HG03097 (cell line): ENCODE data around the gene SLC27A1.
"Not testable (repeated sequence)": the region's sequence is repeated elsewhere in the genome, so short reads cannot be mapped to it uniquely, and the experiment has no call there.

ENCODE experiments used
- ATAC-seq: cut with Tn5 transposase; IDR thresholded peaks from one replicate; pipeline ENCODE4 v1.9.1; 2021; ENCODE audit not compliant: unreplicated experiment, low FRiP score

Gene SLC27A1

GRCh38 chr19:17506745-17507144 lies 36.4 kb downstream of the SLC27A1 start:
- no peak for ATAC-seq

DNA sequence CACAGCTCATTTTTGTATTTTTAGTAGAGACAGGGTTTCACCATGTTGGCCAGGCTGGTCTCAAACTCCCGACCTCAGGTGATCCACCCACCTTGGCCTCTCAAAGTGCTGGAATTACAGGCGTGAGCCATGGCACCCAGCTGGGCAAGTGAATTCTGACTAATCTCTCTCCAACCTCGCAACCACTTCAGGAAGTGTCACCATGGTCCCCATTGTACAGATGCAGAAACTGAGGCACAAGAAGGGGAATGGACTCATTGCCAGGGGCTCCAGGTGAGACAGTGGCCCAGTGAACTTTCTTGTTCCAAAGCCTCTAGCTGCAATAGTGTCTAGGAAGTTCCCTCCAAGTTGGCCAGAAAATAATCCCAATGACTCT lies 38.2 kb downstream of the SLC27A1 start:
- not testable (repeated sequence) for ATAC-seq

DNA sequence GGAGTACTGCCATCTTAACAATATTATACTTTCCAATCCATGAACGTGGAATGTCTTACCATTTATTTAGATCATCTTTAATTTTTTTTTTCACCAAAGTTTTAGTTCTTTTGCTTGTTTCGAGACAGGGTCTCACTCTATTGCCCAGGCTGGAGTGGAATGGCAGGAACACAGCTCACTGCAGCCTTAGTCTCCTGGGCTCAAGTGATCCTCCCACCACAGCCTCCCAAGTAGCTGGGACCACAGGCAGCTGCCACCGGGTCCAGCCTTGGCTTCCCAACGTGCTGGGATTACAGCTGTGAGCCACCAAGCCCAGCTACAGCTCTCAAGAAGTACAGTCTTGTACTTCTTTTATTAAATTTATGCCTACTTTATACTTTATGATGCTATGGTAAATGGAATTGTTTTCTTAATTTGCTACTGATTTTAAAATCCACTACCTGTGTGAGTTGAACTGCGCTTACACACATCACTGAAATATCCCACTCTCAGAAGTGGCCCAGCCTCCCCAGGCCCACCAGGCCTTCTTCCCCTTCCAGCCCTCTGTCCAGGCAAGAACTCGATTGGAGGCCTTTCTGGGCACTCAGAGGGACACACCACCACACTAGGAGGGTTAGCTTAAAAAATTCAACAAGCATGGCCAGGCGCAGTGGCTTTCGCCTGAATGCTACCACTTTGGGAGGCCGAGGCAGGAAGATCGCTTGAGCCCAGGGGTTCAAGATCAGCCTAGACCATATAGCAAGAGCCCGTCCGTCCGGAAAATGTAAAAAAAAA lies 40.1 kb downstream of the SLC27A1 start:
- no peak for ATAC-seq

GRCh38 chr19:17511724-17512573 lies 41.6 kb downstream of the SLC27A1 start:
- ATAC-seq = peak; percentile 54

GRCh38 chr19:17512574-17512939 lies 42.2 kb downstream of the SLC27A1 start:
- ATAC-seq = no peak

GRCh38 chr19:17515408-17516149 lies 45.3 kb downstream of the SLC27A1 start:
- no peak for ATAC-seq

- no peak for ATAC-seq
Observed at GRCh38 chr19:17517898-17518297, 47.6 kb downstream of the SLC27A1 start.

DNA sequence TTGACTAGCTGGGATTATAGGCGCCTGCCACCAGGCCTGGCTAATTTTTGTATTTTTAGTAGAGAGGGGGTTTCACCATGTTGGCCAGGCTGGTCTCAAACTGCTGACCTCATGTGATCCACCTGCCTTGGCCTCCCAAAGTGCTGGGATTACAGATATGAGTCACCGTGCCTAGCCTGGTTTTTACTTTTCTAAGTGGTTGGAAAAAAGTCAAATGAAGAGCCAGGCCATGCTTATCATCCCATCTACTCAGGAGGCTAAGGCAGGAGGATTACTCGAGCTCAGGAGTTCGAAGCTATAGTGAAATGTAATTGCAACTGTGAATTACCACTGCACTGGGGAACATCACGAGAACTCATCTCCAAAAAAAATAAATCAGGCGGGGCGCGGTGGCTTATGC lies 48.3 kb downstream of the SLC27A1 start:
- ATAC-seq = not testable (repeated sequence)

- no peak for ATAC-seq
Observed at GRCh38 chr19:17519967-17520366, 49.6 kb downstream of the SLC27A1 start.

DNA sequence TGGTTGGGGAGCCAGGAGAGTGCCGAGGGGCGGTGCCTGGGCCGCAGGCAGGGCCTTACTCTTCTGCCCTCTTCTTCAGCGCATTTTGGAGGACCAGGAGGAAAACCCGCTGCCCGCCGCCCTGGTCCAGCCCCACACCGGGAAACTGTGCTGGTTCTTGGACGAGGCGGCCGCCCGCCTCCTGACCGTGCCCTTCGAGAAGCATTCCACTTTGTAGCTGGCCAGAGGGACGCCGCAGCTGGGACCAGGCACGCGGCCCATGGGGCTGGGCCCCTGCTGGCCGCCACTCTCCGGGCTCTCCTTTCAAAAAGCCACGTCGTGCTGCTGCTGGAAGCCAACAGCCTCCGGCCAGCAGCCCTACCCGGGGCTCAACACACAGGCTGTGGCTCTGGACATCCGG lies 50.5 kb downstream of the SLC27A1 start:
- no peak for ATAC-seq

DNA sequence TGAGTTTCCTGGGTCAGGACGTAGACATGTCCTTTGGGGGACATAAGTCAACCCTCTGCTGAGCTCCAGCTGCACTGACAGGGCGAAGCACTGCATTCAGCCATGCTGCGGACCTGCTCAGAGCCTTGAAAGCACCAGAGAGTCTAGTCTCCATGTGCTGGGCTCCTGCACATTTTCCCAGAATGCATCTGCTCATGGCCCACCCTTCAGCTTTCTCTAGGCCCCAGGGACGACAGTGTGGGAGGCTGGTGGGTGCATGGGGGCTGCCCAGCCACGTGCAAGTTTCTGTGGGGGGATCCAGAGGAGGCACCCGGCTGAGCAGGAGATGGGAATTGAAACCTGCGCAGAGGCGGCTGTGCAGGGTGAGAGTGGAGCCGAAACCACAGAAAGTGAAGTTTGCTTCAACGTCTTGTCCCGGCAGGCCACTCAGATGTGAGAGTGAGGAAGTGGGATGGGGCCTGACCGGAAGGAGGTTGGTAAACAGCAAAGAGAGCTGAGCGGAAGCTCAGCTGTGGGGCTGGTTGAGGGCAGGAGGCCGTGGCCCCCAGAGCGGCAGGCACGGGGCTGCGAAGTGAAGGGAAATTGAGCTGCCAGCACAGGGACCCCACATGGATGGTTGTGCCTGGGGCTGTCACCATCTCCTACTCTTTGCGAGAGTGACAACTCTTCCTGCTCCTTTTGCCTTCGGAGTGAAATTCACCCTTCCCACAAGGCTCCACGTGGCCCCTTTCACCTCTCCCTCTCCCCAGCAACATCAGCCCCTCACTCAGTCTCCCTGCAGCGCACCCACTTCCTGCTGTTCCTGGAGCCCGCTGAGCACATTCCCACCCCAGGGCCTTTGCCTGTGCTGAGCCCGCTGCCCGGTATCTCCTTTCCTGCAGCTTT lies 52.9 kb downstream of the SLC27A1 start:
- ATAC-seq = peak; percentile 64

DNA sequence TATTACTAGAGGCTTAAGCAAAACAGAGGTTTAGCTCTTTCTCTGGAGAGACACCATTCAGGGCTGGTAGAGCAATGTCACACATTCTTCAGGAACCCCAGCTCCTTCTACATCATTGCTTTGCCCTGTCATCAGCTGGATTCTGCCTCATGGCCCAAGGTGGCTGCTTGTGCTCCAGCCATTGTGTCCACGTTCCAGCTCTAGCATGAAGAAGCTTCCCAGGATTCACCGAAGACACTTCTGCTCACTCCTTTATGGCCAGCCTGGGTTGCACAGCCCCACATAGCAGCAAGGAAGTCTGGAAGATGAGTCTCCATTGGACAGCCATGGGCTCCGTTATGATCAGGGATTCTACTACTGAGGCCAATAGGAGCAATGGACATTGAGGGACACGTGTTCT lies 54.3 kb downstream of the SLC27A1 start:
- no peak for ATAC-seq

GRCh38 chr19:17525141-17525540 lies 54.8 kb downstream of the SLC27A1 start:
- no peak for ATAC-seq

GRCh38 chr19:17526922-17527321 lies 56.6 kb downstream of the SLC27A1 start:
- no peak for ATAC-seq

DNA sequence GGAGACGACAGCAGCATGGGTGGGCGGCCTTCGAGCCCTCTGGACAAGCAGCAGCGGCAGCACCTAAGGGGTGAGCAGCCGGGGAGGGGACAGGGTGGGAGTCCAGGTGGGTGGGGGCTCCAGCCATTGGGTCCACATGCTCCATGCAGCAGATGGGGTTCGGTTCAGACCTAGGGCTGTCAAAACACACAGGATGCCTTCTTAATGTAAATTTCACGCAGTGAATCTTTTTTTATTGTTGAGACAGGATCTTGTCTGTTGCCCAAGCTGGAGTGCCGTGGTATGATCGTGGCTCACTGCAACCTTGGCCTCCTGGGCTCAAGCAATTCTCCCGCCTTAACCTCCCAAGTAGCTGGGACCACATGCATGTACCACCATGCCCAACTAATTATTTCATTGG lies 57.0 kb downstream of the SLC27A1 start:
- no peak for ATAC-seq

GRCh38 chr19:17528610-17529009 lies 58.3 kb downstream of the SLC27A1 start:
- no peak for ATAC-seq

GRCh38 chr19:17529239-17530158 lies 59.2 kb downstream of the SLC27A1 start:
- no peak for ATAC-seq

DNA sequence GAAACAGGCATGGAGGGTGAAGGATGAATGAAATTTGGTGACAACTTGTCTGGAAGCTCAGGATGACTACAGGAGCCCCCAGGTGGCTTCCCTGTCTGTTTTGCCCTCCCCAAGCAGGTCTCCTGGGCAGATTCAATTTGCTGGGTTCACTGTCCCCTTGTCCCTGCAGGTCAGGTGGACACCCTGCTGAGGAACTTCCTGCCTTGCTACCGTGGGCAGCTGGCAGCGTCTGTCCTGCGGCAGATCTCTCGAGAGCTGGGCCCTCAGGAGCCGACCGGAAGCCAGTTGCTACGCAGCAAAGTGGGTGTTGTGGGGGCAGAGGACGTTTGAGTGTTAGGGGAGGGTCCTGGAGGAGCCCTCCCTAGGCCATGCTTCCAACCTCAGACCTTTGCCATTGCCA lies 60.3 kb downstream of the SLC27A1 start:
- no peak for ATAC-seq

GRCh38 chr19:17532116-17532515 lies 61.8 kb downstream of the SLC27A1 start:
- ATAC-seq = no peak
